HG03520 (cell line): ENCODE data around the gene RSPRY1.
A peak's percentile ranks its signal among the peaks of the same experiment; 100 is the strongest.

ENCODE experiments used
- ATAC-seq: cut with Tn5 transposase; IDR thresholded peaks from one replicate; pipeline ENCODE4 v1.9.1; 2021; ENCODE audit warnings: mild to moderate bottlenecking, moderate library complexity; ENCODE audit not compliant: unreplicated experiment

Gene RSPRY1

DNA sequence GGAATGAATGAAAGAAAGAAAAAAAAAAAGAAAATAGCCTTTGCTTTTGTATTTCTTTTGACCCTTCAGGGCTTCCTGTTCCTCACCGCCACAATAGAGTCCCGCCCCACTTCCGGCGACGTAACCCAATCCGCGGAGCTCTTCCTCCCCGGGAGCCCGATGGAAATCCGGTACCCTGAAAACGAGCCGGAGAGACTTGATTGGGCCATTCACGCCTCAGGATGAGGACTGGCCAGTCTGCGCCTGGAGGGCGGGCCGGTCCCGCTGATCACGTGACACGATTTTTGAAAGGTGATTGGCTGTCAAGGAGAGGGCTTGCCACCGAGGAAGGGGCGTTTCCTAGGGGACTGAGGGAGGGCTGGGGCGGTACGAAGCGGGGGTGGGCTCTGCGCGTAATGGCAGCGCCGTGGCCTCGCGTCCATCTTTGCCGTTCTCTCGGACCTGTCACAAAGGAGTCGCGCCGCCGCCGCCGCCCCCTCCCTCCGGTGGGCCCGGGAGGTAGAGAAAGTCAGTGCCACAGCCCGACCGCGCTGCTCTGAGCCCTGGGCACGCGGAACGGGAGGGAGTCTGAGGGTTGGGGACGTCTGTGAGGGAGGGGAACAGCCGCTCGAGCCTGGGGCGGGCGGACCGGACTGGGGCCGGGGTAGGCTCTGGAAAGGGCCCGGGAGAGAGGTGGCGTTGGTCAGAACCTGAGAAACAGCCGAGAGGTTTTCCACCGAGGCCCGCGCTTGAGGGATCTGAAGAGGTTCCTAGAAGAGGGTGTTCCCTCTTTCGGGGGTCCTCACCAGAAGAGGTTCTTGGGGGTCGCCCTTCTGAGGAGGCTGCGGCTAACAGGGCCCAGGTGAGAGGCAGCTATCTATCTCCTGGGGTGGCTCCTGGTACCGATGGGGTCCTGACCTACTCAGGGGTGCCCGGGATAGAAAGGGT is at the start of gene RSPRY1, which contains the start of gene PSME3IP1:
Gene RSPRY1, plus strand, starts transcription at position 385 of the 927 bp plus-strand sequence. CDS start 18,330 bp downstream, outside the sequence.
Gene PSME3IP1, minus strand, starts transcription at position 95 of the 927 bp plus-strand sequence. CDS start 12,185 bp downstream, outside the sequence.
- peak; percentile 85 for ATAC-seq

GRCh38 chr16:57137043-57137442 is 49.1 kb upstream of the RSPRY1 start:
- ATAC-seq = no peak

GRCh38 chr16:57137566-57138273 is 48.4 kb upstream of the RSPRY1 start:
- no peak for ATAC-seq

- no peak for ATAC-seq
These were observed 47.7 kb upstream of the RSPRY1 start for GRCh38 chr16:57138281-57138935.

GRCh38 chr16:57140931-57141668 is 45.0 kb upstream of the RSPRY1 start:
- ATAC-seq = no peak

DNA sequence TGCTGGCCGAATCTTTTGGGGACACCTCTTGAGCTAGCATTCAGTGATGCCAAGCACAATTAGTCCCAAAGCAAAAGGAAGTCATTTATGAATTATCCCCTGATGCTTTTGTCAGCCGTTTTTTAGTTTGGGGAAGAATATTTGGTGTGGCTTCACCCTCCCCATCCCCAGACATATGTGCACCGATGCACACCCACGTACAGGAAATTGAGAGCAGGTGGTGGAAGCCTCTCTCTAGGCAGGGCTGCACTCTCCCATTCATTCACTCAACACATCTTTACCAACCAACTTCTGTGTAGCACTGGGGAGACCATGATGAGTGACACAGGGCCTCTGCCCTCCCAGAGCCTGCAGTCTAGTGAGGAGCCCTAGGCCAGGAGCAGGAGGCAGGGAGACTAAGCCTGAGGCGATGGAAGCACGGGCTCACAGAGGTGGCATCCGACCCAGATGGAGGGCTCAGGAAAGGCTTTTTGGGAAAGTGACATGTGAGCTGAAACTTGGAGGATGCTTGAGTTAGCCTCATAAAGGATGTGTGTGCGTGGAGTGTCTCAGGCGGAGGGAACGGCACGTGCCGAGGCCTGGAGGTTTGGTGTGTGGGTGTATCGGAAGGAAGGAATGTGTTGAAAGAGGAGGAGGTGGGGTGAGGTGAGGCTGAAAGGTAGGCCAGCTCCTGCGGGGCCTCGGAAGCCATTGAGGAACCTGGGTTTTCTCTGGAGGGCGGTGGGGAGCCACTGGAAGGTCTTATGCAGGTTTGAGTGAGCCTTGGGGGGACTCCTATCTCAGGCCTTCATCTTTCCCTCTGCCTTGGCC is 44.1 kb upstream of the RSPRY1 start:
- ATAC-seq = no peak

GRCh38 chr16:57143149-57143921 is 42.8 kb upstream of the RSPRY1 start:
- ATAC-seq = no peak

- no peak for ATAC-seq
These were observed 42.1 kb upstream of the RSPRY1 start for GRCh38 chr16:57144027-57144426.

GRCh38 chr16:57145046-57146021 is 40.8 kb upstream of the RSPRY1 start:
- no peak for ATAC-seq

DNA sequence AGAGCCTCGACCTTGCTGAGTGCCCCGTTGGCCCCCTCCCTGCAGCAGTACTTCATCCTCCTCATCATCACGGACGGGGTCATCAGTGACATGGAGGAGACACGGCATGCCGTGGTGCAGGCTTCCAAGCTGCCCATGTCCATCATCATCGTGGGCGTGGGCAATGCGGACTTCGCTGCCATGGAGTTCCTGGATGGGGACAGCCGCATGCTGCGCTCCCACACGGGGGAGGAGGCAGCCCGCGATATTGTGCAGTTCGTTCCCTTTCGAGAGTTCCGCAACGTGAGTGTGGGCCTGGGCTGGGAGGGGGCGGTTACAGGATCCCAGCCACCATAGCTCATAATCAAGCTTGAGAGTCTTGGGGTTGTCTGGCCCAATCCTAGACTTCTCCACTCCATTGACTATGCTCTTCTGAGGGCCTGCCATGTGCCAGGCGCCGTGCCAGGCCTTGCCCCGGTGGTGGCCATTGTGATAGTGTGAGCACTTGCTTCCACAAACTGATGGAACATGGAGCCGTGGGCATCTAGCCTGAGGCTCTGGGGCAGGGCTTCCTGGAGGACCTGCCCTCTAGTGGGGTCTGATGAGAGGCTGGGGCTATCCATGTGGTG is 40.0 kb upstream of the RSPRY1 start:
- no peak for ATAC-seq

GRCh38 chr16:57146735-57147134 is 39.4 kb upstream of the RSPRY1 start:
- no peak for ATAC-seq

DNA sequence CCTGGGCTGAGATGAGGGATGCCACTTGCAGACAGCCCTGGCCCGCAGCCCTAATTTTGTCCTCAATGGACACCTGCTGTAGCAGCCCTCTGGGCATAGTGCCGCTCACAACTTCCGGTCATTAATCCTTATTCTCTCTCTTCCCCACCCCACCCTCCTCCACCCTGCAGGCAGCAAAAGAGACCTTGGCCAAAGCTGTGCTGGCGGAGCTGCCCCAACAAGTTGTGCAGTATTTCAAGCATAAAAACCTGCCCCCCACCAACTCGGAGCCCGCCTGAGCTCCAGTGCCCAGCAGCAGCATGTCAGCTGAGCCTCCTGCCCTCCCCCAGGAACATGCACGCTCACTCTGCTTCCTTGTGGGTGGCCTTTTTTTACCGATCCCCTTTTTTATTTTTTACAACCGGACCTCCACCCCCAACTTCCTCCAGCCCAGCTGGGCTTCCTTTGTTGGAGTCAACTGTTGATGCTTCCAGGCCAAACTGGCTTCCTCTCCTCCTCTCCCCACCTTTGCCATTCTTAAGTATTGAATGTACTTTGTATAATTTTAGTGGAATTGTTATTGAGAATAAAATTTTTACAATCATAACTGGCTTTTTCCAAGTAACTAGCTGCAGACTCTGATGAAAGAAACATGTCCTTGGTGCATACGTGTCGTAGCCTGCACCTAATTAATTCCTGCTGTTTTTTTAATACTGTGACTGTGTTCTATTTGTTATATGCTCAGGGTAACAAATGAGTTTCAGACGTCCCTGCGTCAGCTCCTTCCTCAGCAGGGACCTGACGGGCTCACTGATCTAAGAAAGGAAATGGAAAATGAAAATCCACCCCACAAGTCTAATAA is 38.5 kb upstream of the RSPRY1 start:
- no peak for ATAC-seq

DNA sequence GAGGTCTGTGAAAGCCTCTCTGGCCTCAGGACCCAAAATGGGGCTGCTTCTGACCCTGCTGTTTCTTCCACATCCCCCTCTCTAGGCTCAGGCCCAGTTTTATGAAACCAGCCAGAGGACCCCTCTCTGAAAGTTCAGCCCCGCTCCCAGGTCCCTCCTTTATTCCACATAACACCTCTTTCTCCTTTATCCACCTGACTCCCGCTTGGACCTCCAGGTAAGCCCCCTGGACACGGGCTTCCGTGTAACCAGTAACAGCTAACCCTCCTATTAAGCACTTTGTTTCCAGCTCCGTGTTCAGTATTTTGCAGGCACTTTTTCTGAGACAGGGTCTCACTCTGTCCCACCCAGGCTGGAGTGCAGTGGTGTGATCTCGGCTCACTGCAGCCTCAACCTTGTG is 37.6 kb upstream of the RSPRY1 start:
- no peak for ATAC-seq

DNA sequence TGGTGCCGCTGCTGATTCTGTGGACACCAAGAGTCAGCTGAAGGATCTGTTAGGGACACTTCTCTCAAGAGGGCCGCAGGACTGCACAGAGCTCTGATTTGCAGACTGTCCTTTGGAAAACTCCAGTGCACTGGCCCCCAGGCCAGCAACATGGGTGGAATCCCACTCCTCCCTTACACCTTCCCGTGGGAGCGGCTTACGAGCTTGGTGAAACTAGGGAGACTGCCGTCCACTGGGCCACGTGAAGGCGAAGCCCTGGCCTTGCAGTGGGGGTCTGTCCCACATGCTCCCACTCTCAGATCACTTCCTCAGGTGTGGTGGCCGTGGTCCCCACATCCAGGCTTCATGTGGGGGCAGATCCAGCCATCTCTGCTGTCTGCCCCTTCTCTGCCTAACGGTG is 36.7 kb upstream of the RSPRY1 start:
- no peak for ATAC-seq

GRCh38 chr16:57150682-57151330 is 35.3 kb upstream of the RSPRY1 start:
- no peak for ATAC-seq

GRCh38 chr16:57151369-57151768 is 34.8 kb upstream of the RSPRY1 start:
- no peak for ATAC-seq
